Fibroblast of peridontal ligament (primary cell): ENCODE measurements around the gene CYP4B1.
"Not testable (repeated sequence)": the region's sequence is repeated elsewhere in the genome, so short reads cannot be mapped to it uniquely, and the experiment has no call there.

Source experiments
- DNase-seq: peaks from one replicate; pipeline ENCODE4 v3.0.0-alpha.2; 2010; ENCODE audit errors: extremely low read depth

Gene CYP4B1

GRCh38 chr1:46815133-46815532 is 16.3 kb downstream of the CYP4B1 start:
- DNase-seq: no peak

DNA sequence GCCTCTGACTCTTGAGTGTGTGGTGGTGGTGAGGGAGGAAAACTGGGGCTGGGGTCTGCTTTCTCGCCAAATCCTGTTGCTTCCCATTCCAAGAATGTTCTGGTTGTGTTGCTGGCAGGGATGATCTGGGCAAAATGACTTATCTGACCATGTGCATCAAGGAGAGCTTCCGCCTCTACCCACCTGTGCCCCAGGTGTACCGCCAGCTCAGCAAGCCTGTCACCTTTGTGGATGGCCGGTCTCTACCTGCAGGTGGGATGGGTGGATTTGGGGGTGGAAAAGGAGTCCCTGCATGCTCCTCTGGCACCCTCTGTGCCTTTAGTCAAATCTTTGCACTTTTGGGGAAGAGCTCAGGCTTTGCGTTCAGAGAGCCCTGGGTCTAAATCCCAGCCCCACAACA is 18.1 kb downstream of the CYP4B1 start:
- DNase-seq: no peak

- no peak for DNase-seq
These were observed 19.0 kb downstream of the CYP4B1 start for GRCh38 chr1:46817814-46818213.

GRCh38 chr1:46818591-46818990 is 19.7 kb downstream of the CYP4B1 start:
- DNase-seq: no peak

DNA sequence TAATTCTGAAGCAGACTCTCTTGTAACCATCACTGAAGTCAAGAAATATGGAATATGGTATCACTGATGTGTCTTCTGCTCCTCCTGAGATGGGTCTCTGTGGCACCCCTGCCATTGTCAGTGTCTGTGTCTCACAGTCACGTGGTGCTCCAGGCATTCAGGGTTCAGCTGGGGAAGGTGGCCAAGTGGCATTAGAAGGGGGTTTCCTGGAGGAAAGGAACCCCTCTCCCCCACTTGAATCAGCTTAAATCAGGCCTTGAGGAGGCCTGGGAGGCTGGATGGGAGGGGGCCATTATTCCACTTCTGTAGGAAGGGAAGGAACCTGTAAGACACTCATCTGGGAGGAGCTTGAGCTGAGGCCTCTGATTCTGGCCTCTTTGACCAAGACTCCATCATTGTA is 20.5 kb downstream of the CYP4B1 start:
- DNase-seq: no peak

GRCh38 chr1:46820076-46820475 is 21.2 kb downstream of the CYP4B1 start:
- no peak for DNase-seq

DNA sequence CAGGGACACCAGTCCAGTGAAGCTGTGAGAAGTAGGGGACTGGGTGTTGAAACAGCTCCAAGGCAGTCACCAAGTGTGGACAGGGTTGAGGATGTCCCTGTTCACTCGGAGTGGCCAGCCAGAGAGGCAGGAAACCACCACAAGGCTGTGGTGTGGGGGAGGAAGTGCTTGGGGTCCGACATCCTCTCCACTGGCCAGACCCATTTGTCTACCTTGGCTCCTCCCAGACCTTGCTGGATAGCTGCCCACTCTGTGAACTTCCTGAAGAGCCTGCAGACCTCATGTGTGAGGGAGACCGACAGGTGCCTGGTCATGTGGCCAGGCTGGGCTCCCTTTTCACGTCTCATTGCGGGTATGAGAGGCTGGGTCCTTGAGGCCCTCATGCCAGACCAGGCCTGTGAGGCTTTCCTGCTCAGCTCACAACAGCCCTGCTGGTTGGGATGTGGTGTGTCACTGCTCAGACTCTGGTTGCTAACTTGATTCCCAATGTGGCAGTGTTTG is 21.8 kb downstream of the CYP4B1 start:
- no peak for DNase-seq

- no peak for DNase-seq
These were observed 23.5 kb downstream of the CYP4B1 start for GRCh38 chr1:46822248-46822826.

- no peak for DNase-seq
These were observed 24.3 kb downstream of the CYP4B1 start for GRCh38 chr1:46823151-46823550.

DNA sequence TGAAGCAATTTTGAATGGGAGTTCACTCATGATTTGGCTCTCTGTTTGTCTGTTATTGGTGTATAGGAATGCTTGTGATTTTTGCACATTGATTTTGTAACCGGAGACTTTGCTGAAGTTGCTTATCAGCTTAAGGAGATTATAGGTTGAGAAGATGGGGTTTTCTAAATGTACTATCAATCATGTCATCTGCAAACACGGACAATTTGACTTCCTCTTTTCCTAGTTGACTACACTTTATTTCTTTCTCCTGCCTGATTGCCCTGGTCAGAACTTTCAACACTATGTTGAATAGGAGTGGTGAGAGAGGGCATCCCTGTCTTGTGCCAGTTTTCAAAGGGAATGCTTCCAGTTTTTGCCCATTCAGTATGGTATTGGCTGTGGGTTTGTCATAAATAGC is 28.0 kb downstream of the CYP4B1 start:
- not testable (repeated sequence) for DNase-seq

DNA sequence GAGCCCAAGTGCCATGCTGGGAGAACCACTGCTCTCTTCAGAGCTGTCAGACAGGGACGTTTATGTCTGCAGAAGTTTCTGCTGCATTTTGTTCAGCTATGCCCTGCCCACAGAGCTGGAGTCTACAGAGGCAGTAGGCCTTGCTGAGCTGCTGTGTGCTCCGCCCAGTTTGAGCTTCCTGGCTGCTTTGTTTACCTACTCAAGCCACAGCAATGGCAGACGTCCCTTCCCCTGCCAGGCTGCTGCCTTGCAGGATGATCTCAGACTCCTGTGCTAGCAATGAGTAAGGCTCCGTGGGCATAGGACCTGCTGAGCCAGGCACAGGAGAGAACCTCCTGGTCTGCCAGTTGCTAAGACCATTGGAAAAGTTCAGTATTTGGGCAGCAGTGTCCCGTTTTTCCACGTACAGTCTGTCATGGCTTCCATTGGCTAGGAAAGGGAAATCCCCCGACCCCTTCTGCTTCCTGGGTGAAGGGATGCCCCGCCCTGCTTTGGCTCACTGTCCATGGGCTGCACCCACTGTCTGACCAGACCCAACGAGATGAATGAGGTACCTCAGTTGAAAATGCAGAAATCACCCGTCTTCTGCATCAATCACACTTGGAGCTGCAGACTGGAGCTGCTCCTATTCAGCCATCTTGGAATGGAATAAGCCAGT is 31.9 kb downstream of the CYP4B1 start:
- no peak for DNase-seq

GRCh38 chr1:46835469-46835868 is 36.6 kb downstream of the CYP4B1 start:
- not testable (repeated sequence) for DNase-seq

DNA sequence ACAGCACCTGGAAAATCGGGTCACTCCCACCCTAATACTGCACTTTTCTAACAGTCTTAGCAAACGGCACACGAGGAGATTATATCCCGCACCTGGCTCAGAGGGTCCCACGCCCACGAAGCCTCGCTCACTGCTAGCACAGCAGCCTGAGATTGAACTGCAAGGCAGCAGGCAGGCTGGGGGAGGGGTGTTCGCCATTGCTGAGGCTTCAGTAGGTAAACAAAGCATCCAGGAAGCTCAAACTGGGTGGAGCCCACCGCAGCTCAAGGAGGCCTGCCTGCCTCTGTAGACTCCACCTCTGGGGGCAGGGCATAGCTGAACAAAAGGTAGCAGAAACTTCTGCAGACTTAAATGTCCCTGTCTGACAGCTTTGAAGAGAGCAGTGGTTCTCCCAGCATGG is 47.5 kb downstream of the CYP4B1 start:
- DNase-seq: not testable (repeated sequence)

GRCh38 chr1:46857660-46858065 is 58.8 kb downstream of the CYP4B1 start:
- not testable (repeated sequence) for DNase-seq

- DNase-seq: no peak
These were observed 63.5 kb downstream of the CYP4B1 start for GRCh38 chr1:46862348-46862747.
